Measurements from ENCODE around the gene HOXD4.

DNA sequence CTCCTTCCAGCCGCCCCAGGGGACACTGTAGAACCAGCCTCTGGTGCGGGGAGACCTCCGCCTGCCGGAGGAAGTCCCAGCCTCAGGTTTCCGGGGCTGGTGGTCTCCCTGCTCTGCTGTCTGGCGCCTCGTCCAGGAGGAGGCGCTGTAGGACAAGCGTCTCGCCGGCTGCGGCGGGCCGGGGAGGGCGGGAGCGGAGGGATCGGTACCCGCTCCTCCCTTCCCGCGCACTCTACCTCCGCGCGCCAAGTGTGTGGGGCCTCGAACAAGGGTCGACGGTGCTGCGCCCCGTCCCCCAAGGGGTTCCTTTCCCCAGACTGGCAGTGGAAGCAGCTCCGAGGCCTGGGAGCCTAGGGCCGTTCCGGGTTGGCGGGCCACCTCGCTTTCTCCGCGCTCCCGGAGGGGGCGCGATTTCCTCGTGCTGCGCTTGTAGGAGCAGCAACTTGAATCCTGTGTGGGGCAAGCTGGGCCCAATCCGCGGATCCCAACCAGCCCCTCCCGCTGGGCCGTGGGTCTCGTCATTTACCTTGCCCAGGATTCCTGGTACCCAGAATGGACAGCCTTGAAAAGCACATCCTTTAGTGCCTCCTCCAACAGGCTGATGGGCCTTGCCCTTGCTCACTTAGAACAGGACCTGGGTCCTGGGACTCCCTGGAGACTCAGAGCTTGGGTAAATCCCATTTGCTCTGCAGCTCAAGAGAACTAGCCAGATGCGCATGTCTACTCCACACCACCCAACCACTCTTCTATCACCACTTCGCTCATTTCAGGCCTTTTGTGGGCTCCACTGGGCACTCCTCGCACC is 10.6 kb upstream of the HOXD4 start:
- TF ChIP-seq, protein P1, sequence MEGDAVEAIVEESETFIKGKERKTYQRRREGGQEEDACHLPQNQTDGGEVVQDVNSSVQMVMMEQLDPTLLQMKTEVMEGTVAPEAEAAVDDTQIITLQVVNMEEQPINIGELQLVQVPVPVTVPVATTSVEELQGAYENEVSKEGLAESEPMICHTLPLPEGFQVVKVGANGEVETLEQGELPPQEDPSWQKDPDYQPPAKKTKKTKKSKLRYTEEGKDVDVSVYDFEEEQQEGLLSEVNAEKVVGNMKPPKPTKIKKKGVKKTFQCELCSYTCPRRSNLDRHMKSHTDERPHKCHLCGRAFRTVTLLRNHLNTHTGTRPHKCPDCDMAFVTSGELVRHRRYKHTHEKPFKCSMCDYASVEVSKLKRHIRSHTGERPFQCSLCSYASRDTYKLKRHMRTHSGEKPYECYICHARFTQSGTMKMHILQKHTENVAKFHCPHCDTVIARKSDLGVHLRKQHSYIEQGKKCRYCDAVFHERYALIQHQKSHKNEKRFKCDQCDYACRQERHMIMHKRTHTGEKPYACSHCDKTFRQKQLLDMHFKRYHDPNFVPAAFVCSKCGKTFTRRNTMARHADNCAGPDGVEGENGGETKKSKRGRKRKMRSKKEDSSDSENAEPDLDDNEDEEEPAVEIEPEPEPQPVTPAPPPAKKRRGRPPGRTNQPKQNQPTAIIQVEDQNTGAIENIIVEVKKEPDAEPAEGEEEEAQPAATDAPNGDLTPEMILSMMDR (IDR thresholded peaks at IDR 0.05; ENCODE audit: low read depth, low read length, poor library complexity, severe bottlenecking), result peak; percentile 86
- no peak for TF ChIP-seq EZH2phosphoT487 (IDR thresholded peaks at IDR 0.05; ENCODE audit: borderline replicate concordance, low read length)
